Trophoblast cell (in vitro differentiated cells and primary cell): ENCODE measurements around the gene HOXC11.
A peak's percentile ranks its signal among the peaks of the same experiment; 100 is the strongest.

ENCODE experiments used
- DNase-seq, 2 donors: peaks; one replicate each; pipeline ENCODE4 v3.0.0-alpha.2; 2016
- H2AFZ ChIP-seq: 2 replicates; pipeline ENCODE4 v1.6.1; 2013; ENCODE audit warnings: low read length, moderate library complexity, mild to moderate bottlenecking; ENCODE audit not compliant: insufficient read depth, poor library complexity
- H2AK5ac ChIP-seq: 2 replicates; pipeline ENCODE4 v1.6.1; 2013; ENCODE audit warnings: mild to moderate bottlenecking, low read length
- H2BK120ac ChIP-seq: 2 replicates; pipeline ENCODE4 v1.6.1; 2013; ENCODE audit warnings: low read length, mild to moderate bottlenecking, moderate library complexity; ENCODE audit not compliant: insufficient read depth, poor library complexity
- H2BK12ac ChIP-seq: 2 replicates; pipeline ENCODE4 v1.6.1; 2013; ENCODE audit warnings: mild to moderate bottlenecking, low read length, moderate library complexity
- H2BK5ac ChIP-seq: 2 replicates; pipeline ENCODE4 v1.6.1; 2013; ENCODE audit warnings: low read length, low read depth, moderate library complexity, mild to moderate bottlenecking; ENCODE audit not compliant: poor library complexity
- H3K14ac ChIP-seq: 2 replicates; pipeline ENCODE4 v1.6.1; 2013; ENCODE audit warnings: mild to moderate bottlenecking, low read length
- H3K18ac ChIP-seq: 2 replicates; pipeline ENCODE4 v1.6.1; 2013; ENCODE audit warnings: mild to moderate bottlenecking, low read length
- H3K23ac ChIP-seq: 2 replicates; pipeline ENCODE4 v1.6.1; 2013; ENCODE audit warnings: low read length
- H3K27ac ChIP-seq: 2 replicates; pipeline ENCODE4 v1.5.1; 2013; ENCODE audit warnings: low read depth, mild to moderate bottlenecking, inconsistent platforms, low read length, moderate library complexity
- H3K27me3 ChIP-seq: 2 replicates; pipeline ENCODE4 v1.6.1; 2013; ENCODE audit warnings: inconsistent platforms, mild to moderate bottlenecking, low read length, moderate library complexity; ENCODE audit not compliant: insufficient read depth
- H3K36me3 ChIP-seq, 2 experiments: 1 replicate in 1 of 2; 2 replicates in 1 of 2; pipeline ENCODE4 v1.6.1; 2013; ENCODE audit warnings: low read length in 2 of 2, mild to moderate bottlenecking in 2 of 2, moderate library complexity in 1 of 2; ENCODE audit not compliant: insufficient read depth in 2 of 2, control insufficient read depth in 1 of 2
- H3K4ac ChIP-seq: 2 replicates; pipeline ENCODE4 v1.6.1; 2013; ENCODE audit warnings: low read depth, mild to moderate bottlenecking, low read length, moderate library complexity
- H3K4me1 ChIP-seq, 2 experiments: 1 replicate in 1 of 2; 2 replicates in 1 of 2; pipeline ENCODE4 v1.6.1; 2013; ENCODE audit warnings: low read length in 2 of 2, mild to moderate bottlenecking in 2 of 2, moderate library complexity in 1 of 2; ENCODE audit not compliant: insufficient read depth in 2 of 2, control insufficient read depth in 1 of 2
- H3K4me2 ChIP-seq: 2 replicates; pipeline ENCODE4 v1.6.1; 2013; ENCODE audit warnings: inconsistent platforms, mild to moderate bottlenecking, low read length, moderate library complexity
- H3K4me3 ChIP-seq: 2 replicates; pipeline ENCODE4 v1.5.1; 2013; ENCODE audit warnings: mild to moderate bottlenecking, low read depth, low read length, inconsistent platforms
- H3K79me1 ChIP-seq: one replicate; pipeline ENCODE4 v1.6.1; 2013; ENCODE audit warnings: low read length
- H3K79me2 ChIP-seq: 2 replicates; pipeline ENCODE4 v1.6.1; 2013; ENCODE audit warnings: low read length, mild to moderate bottlenecking; ENCODE audit not compliant: control insufficient read depth, insufficient read depth, poor library complexity
- H3K9ac ChIP-seq: 2 replicates; pipeline ENCODE4 v1.6.1; 2013; ENCODE audit warnings: mild to moderate bottlenecking, low read length
- H3K9me3 ChIP-seq: 2 replicates; pipeline ENCODE4 v1.6.1; 2013; ENCODE audit warnings: low read depth, mild to moderate bottlenecking, control low read depth, inconsistent platforms, low read length; ENCODE audit not compliant: insufficient read depth
- H4K12ac ChIP-seq: 2 replicates; pipeline ENCODE4 v1.6.1; 2013; ENCODE audit warnings: low read depth, mild to moderate bottlenecking, low read length, moderate library complexity
- H4K8ac ChIP-seq: 2 replicates; pipeline ENCODE4 v1.6.1; 2013; ENCODE audit warnings: low read depth, mild to moderate bottlenecking, low read length, moderate library complexity
- H4K91ac ChIP-seq: one replicate; pipeline ENCODE4 v1.6.1; 2013; ENCODE audit warnings: low read depth, mild to moderate bottlenecking, low read length, moderate library complexity
- WGBS: extraction: QIAGEN DNeasy Blood & Tissue Kit; methylation state at CpG from one replicate; pipeline ENCODE4 v1.1.7; 2013; ENCODE audit warnings: missing lambda C conversion rate; ENCODE audit not compliant: insufficient read length, insufficient coverage; ENCODE audit errors: extremely low coverage; 5-methylcytosine and 5-hydroxymethylcytosine counted together

Gene HOXC11

DNA sequence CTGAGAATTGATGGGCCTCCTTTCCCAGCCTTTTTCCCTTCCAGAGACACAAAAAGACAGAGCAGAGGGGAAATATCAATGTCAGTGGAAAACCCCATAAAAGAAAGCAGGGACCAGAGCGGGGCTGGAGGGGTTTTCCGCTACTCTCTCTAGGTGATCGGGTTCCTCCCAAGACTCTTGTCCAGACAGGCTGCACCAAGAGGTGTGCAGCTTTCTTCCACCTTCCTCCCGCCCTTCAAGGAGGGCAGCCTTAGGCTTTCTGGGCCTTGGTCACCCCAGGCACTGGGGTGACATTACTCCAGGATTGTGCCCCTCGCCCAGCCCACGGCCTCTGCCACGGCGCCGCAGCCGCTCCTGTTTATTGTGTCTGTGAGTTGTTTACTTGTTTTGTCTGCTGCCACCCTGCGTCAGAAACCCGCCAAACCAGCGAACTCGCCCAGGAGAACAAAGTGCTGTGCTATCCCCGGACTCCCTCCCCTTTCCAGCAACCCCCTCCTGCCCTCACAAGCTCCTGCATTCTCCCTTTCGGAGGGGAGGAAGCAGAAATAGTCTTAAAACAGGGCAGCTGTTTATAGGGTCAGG lies 48.6 kb downstream of the HOXC11 start:
- WGBS, result no CpG with 5 or more reads among the region's 16 CpGs
- Histone ChIP-seq H3K18ac (no peak overlapping the region), H4K91ac (no peak overlapping the region), H3K36me3 (no peaks in the 10 kb centered on the region), H4K12ac (no peak overlapping the region), H2BK5ac (no peak overlapping the region), H3K27ac (no peak overlapping the region), H3K4me1 (peaks cover 4 to 7% of the 10 kb centered on the region in 2 experiments), H2BK12ac (no peak overlapping the region), H3K79me2 (no peaks in the 10 kb centered on the region), H3K4me2 (no peak overlapping the region), H3K9me3 (peaks cover 5% of the 10 kb centered on the region), H2AK5ac (no peak overlapping the region), H2AFZ (no peak overlapping the region), H3K9ac (no peak overlapping the region), H2BK120ac (no peak overlapping the region), H3K4ac (no peak overlapping the region), H3K4me3 (no peak overlapping the region), H4K8ac (no peak overlapping the region), H3K27me3 (peaks cover 87% of the 10 kb centered on the region), H3K79me1 (no peaks in the 10 kb centered on the region), H3K23ac (no peak overlapping the region), H3K14ac (no peak overlapping the region)
- DNase-seq, result peak; percentile 29 to 66

DNA sequence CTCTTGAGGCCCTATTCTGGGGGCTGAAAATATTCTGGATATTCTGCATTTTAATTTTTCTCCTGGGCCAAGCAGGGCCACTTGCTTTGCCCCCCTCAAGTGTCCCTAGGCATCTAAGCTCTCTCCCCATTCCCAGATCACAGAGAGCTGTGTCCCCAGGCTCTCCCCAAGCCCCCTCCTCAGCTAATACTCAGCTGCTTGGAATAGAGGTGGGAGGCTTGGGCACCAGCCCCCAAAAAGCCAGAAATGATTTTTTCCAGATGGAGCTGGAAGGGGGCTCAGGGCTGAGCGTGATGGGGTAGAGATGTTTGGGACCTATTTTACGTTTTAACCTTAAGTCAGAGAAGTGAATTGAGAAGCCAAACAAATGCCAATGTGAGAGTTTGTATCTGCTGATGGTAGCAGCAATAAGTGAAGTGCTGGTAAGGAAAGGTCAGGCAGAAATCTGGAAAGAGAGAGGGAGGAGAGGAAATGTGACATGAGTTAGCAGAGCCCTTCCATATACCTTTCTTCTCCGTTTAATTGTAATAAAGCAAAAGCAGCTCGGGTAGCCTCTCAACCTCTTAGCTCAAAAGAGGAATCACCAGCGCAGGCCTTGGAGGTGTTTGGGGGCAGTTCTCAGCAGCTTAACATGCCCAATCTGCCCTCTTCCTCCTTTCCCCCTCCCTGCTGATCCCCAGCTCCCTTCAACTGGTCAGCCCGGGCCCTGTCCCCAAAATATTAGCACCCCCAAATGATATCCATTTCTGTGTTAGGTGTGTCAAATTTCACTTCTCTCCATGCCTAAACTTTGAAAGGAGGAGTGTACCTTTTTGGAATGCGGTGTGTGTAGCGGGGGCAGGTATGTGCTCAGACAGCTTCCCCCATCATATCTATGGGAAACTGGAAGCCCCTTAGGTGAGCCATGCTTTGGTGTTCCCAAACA lies 50.3 kb downstream of the HOXC11 start:
- H3K18ac ChIP-seq, result no peak overlapping the region
- H3K36me3 ChIP-seq, result no peaks in the 10 kb centered on the region
- H3K9ac ChIP-seq, result no peak overlapping the region
- no peak overlapping the region for H3K4me3 ChIP-seq
- peaks cover 86% of the 10 kb centered on the region for H3K27me3 ChIP-seq
- no peak overlapping the region for H3K27ac ChIP-seq
- no peak overlapping the region for H3K14ac ChIP-seq
- H2BK120ac ChIP-seq, result no peak overlapping the region
- H3K79me1 ChIP-seq, result no peaks in the 10 kb centered on the region
- no peak overlapping the region for H2AK5ac ChIP-seq
- WGBS, result no CpG with 5 or more reads among the region's 8 CpGs
- peak in 1 of 2 donors; percentile 38 for DNase-seq
- H3K4ac ChIP-seq, result no peak overlapping the region
- no peak overlapping the region for H2BK5ac ChIP-seq
- H2AFZ ChIP-seq, result no peak overlapping the region
- H4K8ac ChIP-seq, result no peak overlapping the region
- H2BK12ac ChIP-seq, result no peak overlapping the region
- no peak overlapping the region for H4K12ac ChIP-seq
- H3K4me2 ChIP-seq, result no peak overlapping the region
- H3K79me2 ChIP-seq, result no peaks in the 10 kb centered on the region
- H3K23ac ChIP-seq, result no peak overlapping the region
- H3K9me3 ChIP-seq, result peaks cover under 1% of the 10 kb centered on the region
- no peak overlapping the region for H4K91ac ChIP-seq
- peaks cover 1 to 4% of the 10 kb centered on the region in 2 experiments for H3K4me1 ChIP-seq

DNA sequence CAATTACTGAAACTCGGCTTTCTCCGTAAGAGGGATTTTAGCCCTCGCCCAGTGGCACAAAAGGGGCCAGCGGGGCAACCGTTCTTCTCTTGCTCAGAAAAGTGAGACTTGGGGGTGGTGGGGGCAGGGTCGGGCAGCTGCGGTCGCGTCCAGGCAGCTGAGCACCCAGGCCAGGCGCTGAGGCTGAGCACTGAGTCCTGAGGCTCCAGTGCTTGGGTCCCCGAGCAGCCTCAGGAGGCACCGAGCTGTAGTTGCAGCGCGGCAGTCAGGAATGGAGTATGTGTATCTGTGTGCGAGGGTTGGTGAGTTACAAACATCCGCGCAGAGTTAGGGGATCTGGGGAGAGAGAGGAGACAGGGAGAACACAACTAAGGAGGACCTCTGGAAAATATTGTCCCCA lies 51.2 kb downstream of the HOXC11 start:
- H3K27ac ChIP-seq, result no peak overlapping the region
- H2AK5ac ChIP-seq, result no peak overlapping the region
- no peaks in the 10 kb centered on the region for H3K36me3 ChIP-seq
- H3K14ac ChIP-seq, result no peak overlapping the region
- H3K27me3 ChIP-seq, result peaks cover 88% of the 10 kb centered on the region
- no peaks in the 10 kb centered on the region for H3K79me2 ChIP-seq
- H2BK5ac ChIP-seq, result no peak overlapping the region
- H2BK12ac ChIP-seq, result no peak overlapping the region
- H3K4me3 ChIP-seq, result no peak overlapping the region
- no peak overlapping the region for H2BK120ac ChIP-seq
- no peak overlapping the region for H3K9ac ChIP-seq
- no peak overlapping the region for H3K18ac ChIP-seq
- H3K4me2 ChIP-seq, result no peak overlapping the region
- H4K91ac ChIP-seq, result no peak overlapping the region
- no peak overlapping the region for H3K4ac ChIP-seq
- WGBS, result no CpG with 5 or more reads among the region's 17 CpGs
- DNase-seq, result no peak
- H3K4me1 ChIP-seq, result peaks cover 0 to 2% of the 10 kb centered on the region in 2 experiments
- H3K9me3 ChIP-seq, result peaks cover 4% of the 10 kb centered on the region
- no peak overlapping the region for H2AFZ ChIP-seq
- no peak overlapping the region for H4K8ac ChIP-seq
- no peak overlapping the region for H4K12ac ChIP-seq
- H3K23ac ChIP-seq, result no peak overlapping the region
- H3K79me1 ChIP-seq, result no peaks in the 10 kb centered on the region

DNA sequence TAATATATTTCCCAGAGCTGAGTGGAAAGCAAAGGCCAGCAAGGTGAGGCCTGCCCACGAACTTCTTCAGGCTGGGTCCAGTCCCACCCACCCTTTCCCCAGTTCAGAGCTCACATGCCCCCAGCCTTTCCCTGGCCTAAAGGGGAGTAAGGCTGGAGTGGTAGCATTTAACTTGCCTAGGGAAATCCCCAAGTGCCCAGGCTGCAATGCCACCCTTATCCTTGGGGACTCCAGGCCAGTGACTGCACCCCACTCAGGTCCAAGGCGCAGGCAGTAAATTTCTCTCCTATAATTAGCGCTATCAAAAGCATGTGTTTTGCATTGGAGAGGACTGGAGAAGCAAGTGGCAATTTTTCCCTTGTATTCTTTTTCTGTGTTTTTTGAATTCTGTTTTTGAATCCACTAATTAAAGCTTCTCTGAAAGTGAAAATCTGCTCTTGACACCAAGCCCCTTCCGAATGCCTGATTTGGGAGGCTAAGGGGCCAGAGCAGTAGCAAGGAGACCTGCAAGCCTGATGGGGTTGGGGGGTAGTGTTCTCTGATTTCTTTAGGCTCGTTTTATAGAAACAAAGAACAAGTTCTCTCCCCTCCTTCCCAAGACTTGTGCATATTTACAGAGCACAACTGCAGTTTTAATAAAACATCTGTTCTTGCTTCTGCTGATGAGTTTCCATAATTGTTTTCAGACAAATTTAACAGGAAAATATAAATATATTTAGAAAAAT lies 51.8 kb downstream of the HOXC11 start:
- Histone ChIP-seq H2AFZ (no peak overlapping the region), H3K4me3 (no peak overlapping the region), H3K27me3 (peaks cover 87% of the 10 kb centered on the region), H2BK120ac (no peak overlapping the region), H3K4me1 (peaks cover 0 to 2% of the 10 kb centered on the region in 2 experiments), H3K18ac (no peak overlapping the region), H3K14ac (no peak overlapping the region), H3K4me2 (no peak overlapping the region), H3K9ac (no peak overlapping the region), H4K91ac (no peak overlapping the region), H2AK5ac (no peak overlapping the region), H2BK12ac (no peak overlapping the region), H2BK5ac (no peak overlapping the region), H4K8ac (no peak overlapping the region), H3K79me2 (no peaks in the 10 kb centered on the region), H3K23ac (no peak overlapping the region), H3K27ac (no peak overlapping the region), H3K9me3 (peaks cover 4% of the 10 kb centered on the region), H3K79me1 (no peaks in the 10 kb centered on the region), H3K4ac (no peak overlapping the region), H3K36me3 (no peaks in the 10 kb centered on the region), H4K12ac (no peak overlapping the region)
- no peak for DNase-seq
- no CpG with 5 or more reads among the region's 5 CpGs for WGBS
